ENCODE results near the gene MROH2A.

Gene MROH2A

GRCh38 chr2:233816771-233817170 lies 38.6 kb downstream of the MROH2A start:
- no peak overlapping the region for H3K4me3 ChIP-seq (ENCODE audit: low read length)
- TF ChIP-seq, protein P1, sequence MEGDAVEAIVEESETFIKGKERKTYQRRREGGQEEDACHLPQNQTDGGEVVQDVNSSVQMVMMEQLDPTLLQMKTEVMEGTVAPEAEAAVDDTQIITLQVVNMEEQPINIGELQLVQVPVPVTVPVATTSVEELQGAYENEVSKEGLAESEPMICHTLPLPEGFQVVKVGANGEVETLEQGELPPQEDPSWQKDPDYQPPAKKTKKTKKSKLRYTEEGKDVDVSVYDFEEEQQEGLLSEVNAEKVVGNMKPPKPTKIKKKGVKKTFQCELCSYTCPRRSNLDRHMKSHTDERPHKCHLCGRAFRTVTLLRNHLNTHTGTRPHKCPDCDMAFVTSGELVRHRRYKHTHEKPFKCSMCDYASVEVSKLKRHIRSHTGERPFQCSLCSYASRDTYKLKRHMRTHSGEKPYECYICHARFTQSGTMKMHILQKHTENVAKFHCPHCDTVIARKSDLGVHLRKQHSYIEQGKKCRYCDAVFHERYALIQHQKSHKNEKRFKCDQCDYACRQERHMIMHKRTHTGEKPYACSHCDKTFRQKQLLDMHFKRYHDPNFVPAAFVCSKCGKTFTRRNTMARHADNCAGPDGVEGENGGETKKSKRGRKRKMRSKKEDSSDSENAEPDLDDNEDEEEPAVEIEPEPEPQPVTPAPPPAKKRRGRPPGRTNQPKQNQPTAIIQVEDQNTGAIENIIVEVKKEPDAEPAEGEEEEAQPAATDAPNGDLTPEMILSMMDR (conservative IDR thresholded peaks at IDR 0.05; ENCODE audit: low read length): no peak
- DNase-seq (ENCODE audit: low read depth): no peak

GRCh38 chr2:233817361-233817911 lies 39.3 kb downstream of the MROH2A start:
- DNase-seq (ENCODE audit: low read depth): no peak
- no peak overlapping the region for H3K4me3 ChIP-seq (ENCODE audit: low read length)
- TF ChIP-seq, protein P1 (conservative IDR thresholded peaks at IDR 0.05; ENCODE audit: low read length): no peak

- H3K4me3 ChIP-seq (ENCODE audit: low read length): no peak overlapping the region
- TF ChIP-seq, protein P1 (conservative IDR thresholded peaks at IDR 0.05; ENCODE audit: low read length): no peak
- no peak for DNase-seq (ENCODE audit: low read depth)
These were observed 40.0 kb downstream of the MROH2A start for GRCh38 chr2:233817995-233818638.

- DNase-seq (ENCODE audit: low read depth): no peak
- TF ChIP-seq, protein P1 (conservative IDR thresholded peaks at IDR 0.05; ENCODE audit: low read length): no peak
- H3K4me3 ChIP-seq (ENCODE audit: low read length): no peak overlapping the region
These were observed 40.8 kb downstream of the MROH2A start for GRCh38 chr2:233818639-233819621.

DNA sequence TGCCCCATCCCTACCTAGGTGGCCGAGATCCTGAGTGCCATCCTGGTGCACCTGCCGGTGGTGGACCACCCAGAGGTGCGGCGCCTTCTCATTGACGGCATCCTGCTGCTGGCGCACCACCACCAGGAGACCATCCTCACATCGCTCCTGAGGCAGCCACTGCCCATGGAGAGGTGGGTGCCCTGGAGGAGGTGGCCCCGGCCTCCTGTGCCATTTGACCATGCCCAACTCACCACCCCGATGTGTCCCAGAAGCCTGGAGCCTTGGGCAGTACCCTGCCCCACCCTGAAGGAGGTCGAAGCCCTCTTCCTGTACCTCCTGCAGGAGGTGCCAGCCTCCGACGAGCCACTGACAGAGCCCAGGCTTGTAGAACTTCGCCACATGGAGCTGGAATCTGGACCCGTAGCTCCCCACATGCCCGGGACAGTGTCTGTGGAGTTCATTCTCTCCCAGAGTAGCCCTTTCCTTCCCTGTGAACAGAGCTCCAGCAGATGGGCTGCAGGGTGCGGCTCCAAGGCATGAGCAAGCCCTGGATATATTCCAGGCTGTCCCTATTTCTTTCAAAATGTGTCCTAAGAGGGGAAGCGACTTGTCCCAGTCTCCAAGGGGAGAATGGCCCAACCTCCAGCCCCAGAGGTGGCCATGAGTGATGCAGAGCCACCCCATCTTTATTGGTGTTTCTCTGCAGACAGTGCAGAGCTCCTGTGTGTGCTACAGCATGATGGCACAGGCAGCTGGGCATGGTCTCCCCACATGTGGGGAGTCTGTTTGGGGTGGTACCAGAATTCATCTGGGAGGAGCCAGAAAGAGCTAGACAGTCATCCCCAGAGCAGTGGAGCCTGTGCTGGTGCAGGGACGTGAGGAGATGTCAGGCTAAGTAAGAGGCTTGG lies 42.0 kb downstream of the MROH2A start:
- no peak overlapping the region for H3K4me3 ChIP-seq (ENCODE audit: low read length)
- TF ChIP-seq, protein P1 (conservative IDR thresholded peaks at IDR 0.05; ENCODE audit: low read length): no peak
- DNase-seq (ENCODE audit: low read depth): no peak

DNA sequence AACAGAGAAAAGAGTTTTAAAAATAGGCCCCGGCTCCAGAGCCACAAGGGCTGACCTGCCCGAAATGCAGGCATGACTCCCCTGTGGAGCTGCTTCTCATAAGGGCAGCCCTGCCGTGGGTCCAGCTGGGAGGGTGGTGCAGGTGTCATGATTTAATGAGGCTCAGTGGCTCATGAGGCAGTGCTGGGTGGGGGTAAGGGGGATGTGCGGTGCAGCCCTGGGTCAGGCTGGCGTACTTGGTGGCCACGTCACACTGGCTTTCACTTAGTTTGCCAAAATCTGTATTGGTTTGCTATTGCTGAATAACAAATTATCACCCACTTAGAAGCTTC lies 42.6 kb downstream of the MROH2A start:
- no peak overlapping the region for H3K4me3 ChIP-seq (ENCODE audit: low read length)
- no peak for DNase-seq (ENCODE audit: low read depth)
- TF ChIP-seq, protein P1 (conservative IDR thresholded peaks at IDR 0.05; ENCODE audit: low read length): no peak

Data from AG10803 (cell line).